Stimulated activated CD4-positive, alpha-beta T cell treated with anti-CD3 and anti-CD28 coated beads, Interleukin-4, amount 100 ng/mL, for 4 hours (primary cell): ENCODE results near the gene SLC39A3.

Source experiments
- DNase-seq, 2 experiments: peaks; one replicate each; pipeline ENCODE4 v3.0.0-alpha.2; 2020

SLC39A3 gene

GRCh38 chr19:2739602-2740313 lies at the start of gene SLC39A3:
TSS of gene SLC39A3 (minus strand) at chr19:2740017. CDS start at chr19:2737257, 2,760 bp downstream.
- peak; percentile 99 for DNase-seq

- no peak for DNase-seq
Observed at GRCh38 chr19:2788237-2788636, 48.4 kb upstream of the SLC39A3 start.

GRCh38 chr19:2787115-2787514 lies 47.3 kb upstream of the SLC39A3 start:
- DNase-seq = no peak

GRCh38 chr19:2785244-2785997 lies 45.6 kb upstream of the SLC39A3 start, which contains the start of gene THOP1:
TSS of gene THOP1 (plus strand) at chr19:2785503. CDS start at chr19:2785663, 160 bp downstream.
- DNase-seq = peak; percentile 99 to 100

GRCh38 chr19:2783781-2784145 lies 43.9 kb upstream of the SLC39A3 start:
- DNase-seq = no peak

- DNase-seq = peak; percentile 91 to 97
Observed at GRCh38 chr19:2782936-2783780, 43.3 kb upstream of the SLC39A3 start, which contains the start of gene SGTA. TSS of gene SGTA (minus strand) at chr19:2783273. CDS start at chr19:2769068, 14,205 bp downstream.

- DNase-seq = no peak
Observed at GRCh38 chr19:2782329-2782935, 42.6 kb upstream of the SLC39A3 start.

GRCh38 chr19:2780284-2780683 lies 40.5 kb upstream of the SLC39A3 start:
- no peak for DNase-seq

GRCh38 chr19:2779121-2779740 lies 39.4 kb upstream of the SLC39A3 start:
- no peak for DNase-seq

GRCh38 chr19:2777952-2778683 lies 38.3 kb upstream of the SLC39A3 start:
- no peak for DNase-seq

- DNase-seq = peak; percentile 59 to 76
Observed at GRCh38 chr19:2775556-2776430, 36.0 kb upstream of the SLC39A3 start.

- DNase-seq = no peak
Observed at GRCh38 chr19:2774953-2775555, 35.2 kb upstream of the SLC39A3 start.

GRCh38 chr19:2774083-2774679 lies 34.4 kb upstream of the SLC39A3 start:
- DNase-seq = no peak

GRCh38 chr19:2771786-2772674 lies 32.2 kb upstream of the SLC39A3 start:
- DNase-seq = no peak

- DNase-seq = no peak
Observed at GRCh38 chr19:2770055-2771013, 30.5 kb upstream of the SLC39A3 start.

- DNase-seq = no peak
Observed at GRCh38 chr19:2769218-2769617, 29.4 kb upstream of the SLC39A3 start.
